ENCODE results near the gene TOMM20.
"Not testable (repeated sequence)": the region's sequence is repeated elsewhere in the genome, so short reads cannot be mapped to it uniquely, and the experiment has no call there.

TOMM20 gene

GRCh38 chr1:235102259-235102582, 26.4 kb downstream of the TOMM20 start:
- no peak for DNase-seq (ENCODE audit: low read depth, low spot score)

- DNase-seq (ENCODE audit: low read depth, low spot score): no peak
Observed at GRCh38 chr1:235101558-235102258, 26.9 kb downstream of the TOMM20 start.

- no peak for DNase-seq (ENCODE audit: low read depth, low spot score)
Observed at GRCh38 chr1:235100194-235100772, 28.4 kb downstream of the TOMM20 start.

GRCh38 chr1:235098991-235099390, 29.6 kb downstream of the TOMM20 start:
- DNase-seq (ENCODE audit: low read depth, low spot score): no peak

GRCh38 chr1:235098547-235098946, 30.1 kb downstream of the TOMM20 start:
- no peak for DNase-seq (ENCODE audit: low read depth, low spot score)

GRCh38 chr1:235097501-235097900, 31.1 kb downstream of the TOMM20 start:
- DNase-seq (ENCODE audit: low read depth, low spot score): not testable (repeated sequence)

- DNase-seq (ENCODE audit: low read depth, low spot score): no peak
Observed at GRCh38 chr1:235095938-235096562, 32.6 kb downstream of the TOMM20 start.

- no peak for DNase-seq (ENCODE audit: low read depth, low spot score)
Observed at GRCh38 chr1:235093696-235094592, 34.7 kb downstream of the TOMM20 start.

GRCh38 chr1:235093013-235093695, 35.5 kb downstream of the TOMM20 start:
- no peak for DNase-seq (ENCODE audit: low read depth, low spot score)

GRCh38 chr1:235092415-235092814, 36.2 kb downstream of the TOMM20 start:
- not testable (repeated sequence) for DNase-seq (ENCODE audit: low read depth, low spot score)

GRCh38 chr1:235092045-235092406, 36.6 kb downstream of the TOMM20 start:
- not testable (repeated sequence) for DNase-seq (ENCODE audit: low read depth, low spot score)

GRCh38 chr1:235091319-235092044, 37.2 kb downstream of the TOMM20 start:
- not testable (repeated sequence) for DNase-seq (ENCODE audit: low read depth, low spot score)

GRCh38 chr1:235090406-235091069, 38.1 kb downstream of the TOMM20 start:
- DNase-seq (ENCODE audit: low read depth, low spot score): no peak

GRCh38 chr1:235088907-235089306, 39.7 kb downstream of the TOMM20 start:
- no peak for DNase-seq (ENCODE audit: low read depth, low spot score)

- DNase-seq (ENCODE audit: low read depth, low spot score): no peak
Observed at GRCh38 chr1:235088430-235088829, 40.2 kb downstream of the TOMM20 start.

GRCh38 chr1:235087906-235088305, 40.7 kb downstream of the TOMM20 start:
- no peak for DNase-seq (ENCODE audit: low read depth, low spot score)

GRCh38 chr1:235085411-235086117, 43.1 kb downstream of the TOMM20 start:
- DNase-seq (ENCODE audit: low read depth, low spot score): not testable (repeated sequence)

- not testable (repeated sequence) for DNase-seq (ENCODE audit: low read depth, low spot score)
Observed at GRCh38 chr1:235080788-235081187, 47.8 kb downstream of the TOMM20 start.

GRCh38 chr1:235080297-235080657, 48.4 kb downstream of the TOMM20 start:
- not testable (repeated sequence) for DNase-seq (ENCODE audit: low read depth, low spot score)
